Measurements from ENCODE around the gene EEF1G.

EEF1G gene

GRCh38 chr11:62556875-62557631 lies 16.6 kb downstream of the EEF1G start:
- TF ChIP-seq CTCF (IDR thresholded peaks at IDR 0.05; ENCODE audit: insufficient read depth, low read length, poor library complexity, severe bottlenecking) = no peak
- Histone ChIP-seq H3K4me3 (replicated peaks; ENCODE audit: low read depth, low read length) (no peak overlapping the region; the same call in 1 of the 2 replicates), H3K36me3 (ENCODE audit: control insufficient read depth, insufficient read depth, low read length) (peaks cover 19% of the 10 kb centered on the region), H3K27me3 (replicated peaks; ENCODE audit: control insufficient read depth, insufficient read depth, low read length) (no peaks in the 10 kb centered on the region)
- no peak for DNase-seq (ENCODE audit: extremely low read depth, insufficient read length)

- H3K27me3 ChIP-seq (replicated peaks; ENCODE audit: control insufficient read depth, insufficient read depth, low read length) = no peaks in the 10 kb centered on the region
- peak; percentile 78 for DNase-seq (ENCODE audit: extremely low read depth, insufficient read length)
- H3K36me3 ChIP-seq (ENCODE audit: control insufficient read depth, insufficient read depth, low read length) = peaks cover 19% of the 10 kb centered on the region
- no peak for TF ChIP-seq CTCF (IDR thresholded peaks at IDR 0.05; ENCODE audit: insufficient read depth, low read length, poor library complexity, severe bottlenecking)
- peak overlapping the region; percentile 1; the same call in 1 of the 2 replicates for H3K4me3 ChIP-seq (replicated peaks; ENCODE audit: low read depth, low read length)
Measured at GRCh38 chr11:62556108-62556874, 17.4 kb downstream of the EEF1G start.

GRCh38 chr11:62555464-62556107 lies 18.1 kb downstream of the EEF1G start:
- H3K36me3 ChIP-seq (ENCODE audit: control insufficient read depth, insufficient read depth, low read length) = peaks cover 15% of the 10 kb centered on the region
- peak; percentile 76 for DNase-seq (ENCODE audit: extremely low read depth, insufficient read length)
- H3K4me3 ChIP-seq (replicated peaks; ENCODE audit: low read depth, low read length) = peak overlapping the region; percentile 1; the same call in 1 of the 2 replicates

GRCh38 chr11:62554387-62555167 lies 19.1 kb downstream of the EEF1G start:
- no peak overlapping the region for H3K4me3 ChIP-seq (replicated peaks; ENCODE audit: low read depth, low read length)
- no peak for DNase-seq (ENCODE audit: extremely low read depth, insufficient read length)
- peaks cover 8% of the 10 kb centered on the region for H3K36me3 ChIP-seq (ENCODE audit: control insufficient read depth, insufficient read depth, low read length)
- H3K27me3 ChIP-seq (replicated peaks; ENCODE audit: control insufficient read depth, insufficient read depth, low read length) = no peaks in the 10 kb centered on the region
- no peak for TF ChIP-seq CTCF (IDR thresholded peaks at IDR 0.05; ENCODE audit: insufficient read depth, low read length, poor library complexity, severe bottlenecking)

More at GRCh38 chr11:62555464-62556107, 18.1 kb downstream of the EEF1G start:
- H3K27me3 ChIP-seq (replicated peaks; ENCODE audit: control insufficient read depth, insufficient read depth, low read length) = no peaks in the 10 kb centered on the region
- TF ChIP-seq CTCF (IDR thresholded peaks at IDR 0.05; ENCODE audit: insufficient read depth, low read length, poor library complexity, severe bottlenecking) = no peak

- Histone ChIP-seq H3K4me3 (replicated peaks; ENCODE audit: low read depth, low read length) (no peak overlapping the region), H3K36me3 (ENCODE audit: control insufficient read depth, insufficient read depth, low read length) (peaks cover 3% of the 10 kb centered on the region), H3K27me3 (replicated peaks; ENCODE audit: control insufficient read depth, insufficient read depth, low read length) (no peaks in the 10 kb centered on the region)
- TF ChIP-seq CTCF (IDR thresholded peaks at IDR 0.05; ENCODE audit: insufficient read depth, low read length, poor library complexity, severe bottlenecking) = no peak
- DNase-seq (ENCODE audit: extremely low read depth, insufficient read length) = no peak
Measured at GRCh38 chr11:62553839-62554361, 19.8 kb downstream of the EEF1G start.

Measured in GM06990 (cell line).